Kidney (tissue), 14 donors: ENCODE data around the gene DGLUCY. TPM values are rescaled to one million over a fixed set of nuclear protein-coding genes. Genes with fewer than 3 reads are reported as not detected.

ENCODE experiments used
- DNase-seq, 5 donors: peaks; one replicate each; pipeline ENCODE4 v3.0.0-alpha.2; 2013 to 2020
- FAIRE-seq: peaks from 2 replicates; lab custom pipeline; 2012; peaks lifted over from hg19 to GRCh38; lab: Jason Lieb, UNC
- H3K27ac ChIP-seq, 2 donors: one replicate each; pipeline ENCODE4 v1.7.0; 2013; ENCODE audit warnings: low read depth in 2 of 2, low read length in 2 of 2, inconsistent platforms in 1 of 2
- H3K27me3 ChIP-seq: one replicate; pipeline ENCODE4 v1.7.1; 2013; ENCODE audit warnings: low read length, inconsistent platforms; ENCODE audit not compliant: control insufficient read depth, insufficient read depth
- H3K36me3 ChIP-seq, 3 donors: one replicate each; pipeline versions ENCODE4 v1.7.0 to v1.7.1; 2013; ENCODE audit warnings: low read length in 3 of 3, control low read depth in 1 of 3, inconsistent platforms in 1 of 3; ENCODE audit not compliant: insufficient read depth in 3 of 3, control insufficient read depth in 2 of 3
- H3K4me1 ChIP-seq, 3 donors: one replicate each; pipeline versions ENCODE4 v1.7.0 to v1.7.1; 2013; ENCODE audit warnings: low read length in 3 of 3, inconsistent platforms in 1 of 3, low read depth in 1 of 3; ENCODE audit not compliant: control insufficient read depth in 2 of 3, insufficient read depth in 2 of 3
- H3K4me3 ChIP-seq, 3 donors: one replicate each; pipeline versions ENCODE4 v1.7.0 to v1.8.1; 2013; ENCODE audit warnings: low read length in 3 of 3, control low read depth in 1 of 3, inconsistent platforms in 1 of 3
- H3K9ac ChIP-seq, 3 donors: one replicate each; pipeline versions ENCODE4 v1.7.0 to v1.7.1; 2013; ENCODE audit warnings: low read length in 3 of 3, control low read depth in 1 of 3, inconsistent platforms in 1 of 3
- H3K9me3 ChIP-seq, 3 donors: one replicate each; pipeline versions ENCODE4 v1.7.0 to v1.7.1; 2013; ENCODE audit warnings: low read length in 3 of 3, control low read depth in 1 of 3, inconsistent platforms in 1 of 3; ENCODE audit not compliant: control insufficient read depth in 2 of 3, insufficient read depth in 1 of 3
- intact Hi-C: fragments of 100-400 bp; cut with DNase I; formaldehyde crosslinking; loops from one replicate; pipeline ENCODE4 v1.11.1; 2022
- polyA plus RNA-seq: library from polyadenylated mRNA; stranded (reverse); fragments of 350-450 nt; fragmentation: Illumina TruSeq; extraction: RNeasy Lipid Tissue Mini Kit (QIAGEN cat#74804); gene quantifications from one replicate; pipeline ENCODE4 v1.2.3, GENCODE V29; 2014; ENCODE audit warnings: low read depth, low replicate concordance; ENCODE audit not compliant: insufficient read depth
- total RNA-seq: library from RNA; stranded (reverse); fragmentation: NEBNext Ultra II Directional; extraction: Animal tissue kit (Norgen Biotek cat#: 25700); gene quantifications from one replicate; pipeline ENCODE4 v1.2.1, GENCODE V29; 2021
- TF ChIP-seq, protein P1 (sequence below): IDR thresholded peaks from 3 replicates; pipeline ENCODE4 v1.5.1; 2012; ENCODE audit warnings: mild to moderate bottlenecking, moderate library complexity, borderline replicate concordance; ENCODE audit not compliant: insufficient read depth; ENCODE audit errors: extremely low read depth
- donor health status: control.
- donor health status: control.
- donor health status: control.
- donor health status: control.
- donor health status: control.
- donor health status: DM: yes; HTN: yes; CAD: no.
- donor health status: Normal renal cell carcinoma (clear cell type).

DGLUCY gene
- total and polyA plus RNA-seq, 2 donors from 2014 or later, result 79.7 to 83.4 TPM

DNA sequence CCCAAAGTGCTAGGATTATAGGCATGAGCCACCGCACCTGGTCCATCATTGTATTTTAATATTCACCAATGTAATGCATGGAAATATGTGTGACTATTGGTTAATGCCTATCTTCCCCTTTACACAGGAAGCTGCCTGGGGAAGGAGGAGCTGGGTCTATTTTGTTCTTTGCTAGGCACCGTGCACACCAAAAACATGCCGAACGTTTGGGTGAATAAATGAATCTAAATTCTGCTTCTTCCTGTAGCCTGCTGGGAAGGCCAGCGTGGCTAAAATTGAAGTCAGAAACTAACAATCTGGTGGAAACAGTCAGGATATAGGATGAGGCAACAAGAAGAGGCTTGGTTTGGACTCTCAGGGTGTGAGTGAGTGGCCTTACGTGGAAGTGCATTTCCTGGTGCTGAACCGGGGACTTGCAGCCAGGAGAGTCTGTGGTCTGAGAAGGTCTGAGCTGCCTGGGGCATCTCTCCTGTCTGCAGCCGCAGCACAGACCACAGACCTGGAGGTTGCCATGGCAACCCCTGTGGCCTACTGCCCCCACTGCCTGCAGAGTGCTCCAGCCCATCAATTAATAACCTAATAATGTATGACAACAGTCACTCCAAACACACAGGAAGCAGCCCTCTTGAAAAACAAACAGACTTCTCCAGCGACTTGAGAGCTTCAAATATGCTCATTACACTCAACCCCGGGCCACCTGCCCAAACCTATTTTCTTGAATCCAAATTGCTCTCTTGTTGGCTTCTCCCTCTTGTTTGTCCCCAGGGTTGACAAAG, 136.2 kb downstream of the DGLUCY start:
- DNase-seq, result peak in 4 of 5 donors; percentile 79 to 82 (median 80)
- Histone ChIP-seq H3K36me3 (no peaks in the 10 kb centered on the region), H3K4me1 (peaks cover 2 to 13% (median 5%) of the 10 kb centered on the region in 3 donors), H3K27ac (no peak overlapping the region), H3K9ac (no peak overlapping the region), H3K9me3 (no peaks in the 10 kb centered on the region), H3K27me3 (no peaks in the 10 kb centered on the region), H3K4me3 (no peak overlapping the region)
- no peak for FAIRE-seq
- TF ChIP-seq, protein P1, sequence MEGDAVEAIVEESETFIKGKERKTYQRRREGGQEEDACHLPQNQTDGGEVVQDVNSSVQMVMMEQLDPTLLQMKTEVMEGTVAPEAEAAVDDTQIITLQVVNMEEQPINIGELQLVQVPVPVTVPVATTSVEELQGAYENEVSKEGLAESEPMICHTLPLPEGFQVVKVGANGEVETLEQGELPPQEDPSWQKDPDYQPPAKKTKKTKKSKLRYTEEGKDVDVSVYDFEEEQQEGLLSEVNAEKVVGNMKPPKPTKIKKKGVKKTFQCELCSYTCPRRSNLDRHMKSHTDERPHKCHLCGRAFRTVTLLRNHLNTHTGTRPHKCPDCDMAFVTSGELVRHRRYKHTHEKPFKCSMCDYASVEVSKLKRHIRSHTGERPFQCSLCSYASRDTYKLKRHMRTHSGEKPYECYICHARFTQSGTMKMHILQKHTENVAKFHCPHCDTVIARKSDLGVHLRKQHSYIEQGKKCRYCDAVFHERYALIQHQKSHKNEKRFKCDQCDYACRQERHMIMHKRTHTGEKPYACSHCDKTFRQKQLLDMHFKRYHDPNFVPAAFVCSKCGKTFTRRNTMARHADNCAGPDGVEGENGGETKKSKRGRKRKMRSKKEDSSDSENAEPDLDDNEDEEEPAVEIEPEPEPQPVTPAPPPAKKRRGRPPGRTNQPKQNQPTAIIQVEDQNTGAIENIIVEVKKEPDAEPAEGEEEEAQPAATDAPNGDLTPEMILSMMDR, result no peak
- intact Hi-C loops, result no loop called here

DNA sequence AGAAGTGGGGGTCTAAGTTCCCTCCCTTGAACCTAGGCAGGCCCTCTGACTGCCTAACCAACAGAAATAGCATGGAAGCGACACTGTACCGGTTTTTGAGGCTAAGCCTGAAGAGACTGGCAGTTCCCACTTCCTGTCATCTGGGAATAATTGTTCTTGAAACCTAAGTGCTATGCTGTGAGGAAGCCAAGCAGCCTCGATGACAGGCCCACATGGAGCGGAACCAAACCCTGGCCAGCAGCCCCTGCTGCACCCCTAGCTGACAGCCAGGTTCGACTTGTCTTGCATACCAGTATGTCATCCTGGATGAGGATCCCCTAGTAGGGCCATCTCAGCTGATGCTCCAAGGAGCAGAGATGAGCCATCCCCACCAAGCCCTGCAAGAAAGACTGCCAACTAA, 137.0 kb downstream of the DGLUCY start:
- intact Hi-C loops, result no loop called here
- TF ChIP-seq, protein P1, result no peak
- Histone ChIP-seq H3K36me3 (no peaks in the 10 kb centered on the region), H3K9ac (no peak overlapping the region), H3K4me3 (no peak overlapping the region), H3K9me3 (no peaks in the 10 kb centered on the region), H3K27ac (no peak overlapping the region), H3K27me3 (no peaks in the 10 kb centered on the region), H3K4me1 (peaks cover 2 to 13% (median 5%) of the 10 kb centered on the region in 3 donors)
- FAIRE-seq (no peak), DNase-seq (no peak)

DNA sequence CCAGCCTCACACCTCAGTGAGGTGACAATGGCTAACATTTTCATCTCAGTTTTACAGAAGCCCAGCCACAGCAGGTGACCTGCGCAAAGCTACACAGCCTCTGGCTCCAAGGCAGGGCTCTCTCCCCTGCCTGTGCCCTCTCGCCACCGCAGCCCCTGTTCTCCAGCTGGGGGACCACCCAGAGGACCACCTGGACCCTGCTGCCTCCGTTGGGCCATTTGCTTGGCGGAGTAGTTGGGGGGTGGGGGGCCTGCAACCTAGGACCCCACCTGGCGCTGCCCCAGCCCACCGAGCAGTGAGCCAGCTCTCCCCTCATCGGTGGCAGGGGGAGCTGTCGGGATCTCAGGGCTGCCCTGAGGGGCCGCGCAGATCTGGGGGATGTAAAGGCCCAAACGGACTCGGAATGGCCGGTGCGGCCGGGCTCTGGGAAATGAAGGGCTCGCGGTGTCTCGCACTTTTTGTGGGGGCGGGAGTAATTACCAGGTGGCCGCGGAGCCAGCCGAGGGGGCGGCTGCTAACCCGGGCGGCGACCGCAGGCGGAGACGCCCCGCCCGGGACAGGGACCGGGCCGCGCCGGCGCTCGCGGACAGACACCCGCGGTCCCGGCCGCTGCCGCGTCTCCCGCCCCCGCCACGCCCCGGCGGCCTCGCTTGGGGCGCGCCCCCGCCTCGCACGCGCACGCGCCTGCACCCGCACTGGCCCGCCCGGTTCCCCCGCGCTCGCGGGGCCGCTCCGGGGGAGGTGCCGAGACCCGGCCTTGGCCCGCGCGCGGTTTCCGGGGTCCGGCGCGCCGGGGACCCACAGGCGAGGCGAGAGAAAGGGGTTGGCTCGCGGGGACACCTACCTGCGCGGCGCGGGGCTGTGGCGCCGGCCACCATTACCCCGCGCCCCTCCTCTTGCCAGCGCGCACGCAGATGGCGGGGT, 139.3 kb downstream of the DGLUCY start:
- peaks cover 2 to 15% (median 5%) of the 10 kb centered on the region in 3 donors for H3K4me1 ChIP-seq
- H3K4me3 ChIP-seq, result peak overlapping the region; percentile 33 to 60 (median 45)
- no peaks in the 10 kb centered on the region for H3K9me3 ChIP-seq
- no peak overlapping the region for H3K27ac ChIP-seq
- intact Hi-C loops, result no loop called here
- DNase-seq (peak in 4 of 5 donors; percentile 38 to 77 (median 68)), FAIRE-seq (no peak)
- H3K9ac ChIP-seq, result no peak overlapping the region
- H3K27me3 ChIP-seq, result no peaks in the 10 kb centered on the region
- H3K36me3 ChIP-seq, result no peaks in the 10 kb centered on the region
- TF ChIP-seq, protein P1, result no peak
